Measurements from ENCODE around the gene CBX8. TPM values are rescaled to one million over a fixed set of nuclear protein-coding genes. Genes with fewer than 3 reads are reported as not detected.

The CBX8 gene
- total and polyA plus RNA-seq, 2 of the 13 experiments (the other 11 are each of a cell fraction or from before 2014, with no cell fraction given) = 0.34 to 12.6 TPM

DNA sequence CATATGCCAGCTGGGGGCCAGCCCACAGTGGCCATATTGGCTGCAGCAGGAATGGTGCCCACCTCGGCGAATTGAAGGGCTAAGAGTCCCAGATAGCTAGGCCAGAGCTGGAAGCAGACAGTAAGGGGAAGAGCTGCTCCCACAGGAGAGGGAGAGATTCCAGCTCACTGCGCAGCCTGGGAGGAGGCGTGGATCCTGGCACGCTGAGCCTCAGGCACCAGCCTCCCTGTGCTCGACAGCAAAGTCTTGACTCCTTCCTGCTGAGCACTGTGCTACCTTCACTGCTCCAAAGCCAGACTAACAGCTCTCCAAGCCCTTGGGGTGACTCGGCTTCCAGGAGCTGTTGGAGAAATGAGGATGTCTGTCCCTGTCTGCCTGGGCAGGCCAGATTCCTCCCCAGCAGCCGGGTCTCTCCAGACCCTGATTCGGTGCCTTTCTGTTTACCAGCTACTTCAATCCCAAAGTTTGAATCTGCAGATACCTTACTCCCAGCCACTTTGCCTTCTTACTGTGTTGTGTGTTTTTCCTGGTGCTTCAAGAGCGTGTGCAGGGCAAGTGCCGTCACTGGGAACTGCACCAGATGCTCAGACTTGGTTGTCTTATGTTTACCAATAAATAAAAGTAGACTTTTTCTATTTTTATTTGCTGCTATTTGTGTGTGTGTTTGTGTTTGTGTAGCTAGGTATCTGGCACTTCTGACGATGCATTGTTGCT is 9.8 kb downstream of the CBX8 start (continued):
- TF ChIP-seq, protein P1, sequence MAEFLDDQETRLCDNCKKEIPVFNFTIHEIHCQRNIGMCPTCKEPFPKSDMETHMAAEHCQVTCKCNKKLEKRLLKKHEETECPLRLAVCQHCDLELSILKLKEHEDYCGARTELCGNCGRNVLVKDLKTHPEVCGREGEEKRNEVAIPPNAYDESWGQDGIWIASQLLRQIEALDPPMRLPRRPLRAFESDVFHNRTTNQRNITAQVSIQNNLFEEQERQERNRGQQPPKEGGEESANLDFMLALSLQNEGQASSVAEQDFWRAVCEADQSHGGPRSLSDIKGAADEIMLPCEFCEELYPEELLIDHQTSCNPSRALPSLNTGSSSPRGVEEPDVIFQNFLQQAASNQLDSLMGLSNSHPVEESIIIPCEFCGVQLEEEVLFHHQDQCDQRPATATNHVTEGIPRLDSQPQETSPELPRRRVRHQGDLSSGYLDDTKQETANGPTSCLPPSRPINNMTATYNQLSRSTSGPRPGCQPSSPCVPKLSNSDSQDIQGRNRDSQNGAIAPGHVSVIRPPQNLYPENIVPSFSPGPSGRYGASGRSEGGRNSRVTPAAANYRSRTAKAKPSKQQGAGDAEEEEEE (CRISPR knock-in tag; IDR thresholded peaks at IDR 0.05; ENCODE audit: borderline replicate concordance) = no peak
- TF ChIP-seq, protein P2, sequence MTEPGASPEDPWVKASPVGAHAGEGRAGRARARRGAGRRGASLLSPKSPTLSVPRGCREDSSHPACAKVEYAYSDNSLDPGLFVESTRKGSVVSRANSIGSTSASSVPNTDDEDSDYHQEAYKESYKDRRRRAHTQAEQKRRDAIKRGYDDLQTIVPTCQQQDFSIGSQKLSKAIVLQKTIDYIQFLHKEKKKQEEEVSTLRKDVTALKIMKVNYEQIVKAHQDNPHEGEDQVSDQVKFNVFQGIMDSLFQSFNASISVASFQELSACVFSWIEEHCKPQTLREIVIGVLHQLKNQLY (CRISPR knock-in tag; IDR thresholded peaks at IDR 0.05) = no peak
- TF ChIP-seq, protein P3, sequence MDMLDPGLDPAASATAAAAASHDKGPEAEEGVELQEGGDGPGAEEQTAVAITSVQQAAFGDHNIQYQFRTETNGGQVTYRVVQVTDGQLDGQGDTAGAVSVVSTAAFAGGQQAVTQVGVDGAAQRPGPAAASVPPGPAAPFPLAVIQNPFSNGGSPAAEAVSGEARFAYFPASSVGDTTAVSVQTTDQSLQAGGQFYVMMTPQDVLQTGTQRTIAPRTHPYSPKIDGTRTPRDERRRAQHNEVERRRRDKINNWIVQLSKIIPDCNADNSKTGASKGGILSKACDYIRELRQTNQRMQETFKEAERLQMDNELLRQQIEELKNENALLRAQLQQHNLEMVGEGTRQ (IDR thresholded peaks at IDR 0.05; ENCODE audit: low read depth, low read length) = no peak
- TF ChIP-seq, protein P3 (CRISPR knock-in tag; IDR thresholded peaks at IDR 0.05; ENCODE audit: borderline replicate concordance) = no peak
- TF ChIP-seq SMARCC2 (IDR thresholded peaks at IDR 0.05) = no peak
- no peak for TF ChIP-seq IRF2 (CRISPR knock-in tag; IDR thresholded peaks at IDR 0.05)
- TF ChIP-seq PHF20 (CRISPR knock-in tag; IDR thresholded peaks at IDR 0.05) = no peak
- TF ChIP-seq BHLHE40 (IDR thresholded peaks at IDR 0.05; ENCODE audit: low read length) = no peak
- no peak for TF ChIP-seq RCOR2 (CRISPR knock-in tag; IDR thresholded peaks at IDR 0.05)
- no peak for TF ChIP-seq ZNF337 (CRISPR knock-in tag; IDR thresholded peaks at IDR 0.05; ENCODE audit: borderline replicate concordance, low read depth)
- no peak for TF ChIP-seq GPBP1L1 (CRISPR knock-in tag; IDR thresholded peaks at IDR 0.05)
- no peak for TF ChIP-seq ELF1 (CRISPR knock-in tag; IDR thresholded peaks at IDR 0.05)
- no peak for TF ChIP-seq NR2F6 (IDR thresholded peaks at IDR 0.05)
- no peak for TF ChIP-seq NR2F6 (CRISPR knock-in tag; IDR thresholded peaks at IDR 0.05)
- TF ChIP-seq SPEN (CRISPR knock-in tag; IDR thresholded peaks at IDR 0.05; ENCODE audit: low read depth) = no peak
- TF ChIP-seq ZMAT5 (CRISPR knock-in tag; IDR thresholded peaks at IDR 0.05; ENCODE audit: borderline replicate concordance, low read depth) = no peak
- TF ChIP-seq ZNF430 (CRISPR knock-in tag; IDR thresholded peaks at IDR 0.05) = 0 out of 2 replicates have a peak, but pooled peaks have one; percentile 7
- no peak for TF ChIP-seq ELF3 (CRISPR knock-in tag; IDR thresholded peaks at IDR 0.05)
- no peak for TF ChIP-seq ZNF761 (CRISPR knock-in tag; conservative IDR thresholded peaks at IDR 0.05)
- TF ChIP-seq, protein P4, sequence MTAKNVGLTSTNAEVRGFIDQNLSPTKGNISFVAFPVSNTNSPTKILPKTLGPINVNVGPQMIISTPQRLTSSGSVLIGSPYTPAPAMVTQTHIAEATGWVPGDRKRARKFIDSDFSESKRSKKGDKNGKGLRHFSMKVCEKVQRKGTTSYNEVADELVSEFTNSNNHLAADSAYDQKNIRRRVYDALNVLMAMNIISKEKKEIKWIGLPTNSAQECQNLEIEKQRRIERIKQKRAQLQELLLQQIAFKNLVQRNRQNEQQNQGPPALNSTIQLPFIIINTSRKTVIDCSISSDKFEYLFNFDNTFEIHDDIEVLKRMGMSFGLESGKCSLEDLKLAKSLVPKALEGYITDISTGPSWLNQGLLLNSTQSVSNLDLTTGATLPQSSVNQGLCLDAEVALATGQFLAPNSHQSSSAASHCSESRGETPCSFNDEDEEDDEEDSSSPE (CRISPR knock-in tag; IDR thresholded peaks at IDR 0.05) = no peak
- TF ChIP-seq, protein P5, sequence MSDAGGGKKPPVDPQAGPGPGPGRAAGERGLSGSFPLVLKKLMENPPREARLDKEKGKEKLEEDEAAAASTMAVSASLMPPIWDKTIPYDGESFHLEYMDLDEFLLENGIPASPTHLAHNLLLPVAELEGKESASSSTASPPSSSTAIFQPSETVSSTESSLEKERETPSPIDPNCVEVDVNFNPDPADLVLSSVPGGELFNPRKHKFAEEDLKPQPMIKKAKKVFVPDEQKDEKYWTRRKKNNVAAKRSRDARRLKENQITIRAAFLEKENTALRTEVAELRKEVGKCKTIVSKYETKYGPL (CRISPR knock-in tag; IDR thresholded peaks at IDR 0.05) = no peak
- TF ChIP-seq ZNF207 (IDR thresholded peaks at IDR 0.05; ENCODE audit: borderline replicate concordance) = no peak

All from HepG2 (cell line).